NCI-H2081 treated with DMSO at 0.1 percent for 48 hours (cell line): ENCODE measurements around the gene UBALD2.
"Not testable (repeated sequence)": the region's sequence is repeated elsewhere in the genome, so short reads cannot be mapped to it uniquely, and the experiment has no call there.

Experiments used
- DNase-seq: peaks from one replicate; lab custom pipeline; 2025; lab: John Stamatoyannopoulos, UW

Gene UBALD2

GRCh38 chr17:76278268-76278908, 13.2 kb downstream of the UBALD2 start:
- no peak for DNase-seq

GRCh38 chr17:76278952-76279741, 14.0 kb downstream of the UBALD2 start:
- no peak for DNase-seq

- DNase-seq, result no peak
These were observed 14.7 kb downstream of the UBALD2 start for GRCh38 chr17:76279742-76280287.

- no peak for DNase-seq
These were observed 15.5 kb downstream of the UBALD2 start for GRCh38 chr17:76280650-76281049.

GRCh38 chr17:76281573-76282371, 16.6 kb downstream of the UBALD2 start:
- DNase-seq, result no peak

GRCh38 chr17:76292567-76292966, 27.4 kb downstream of the UBALD2 start:
- no peak for DNase-seq

GRCh38 chr17:76293106-76293505, 28.0 kb downstream of the UBALD2 start:
- no peak for DNase-seq

GRCh38 chr17:76296186-76296585, 31.0 kb downstream of the UBALD2 start:
- DNase-seq, result no peak

GRCh38 chr17:76296889-76297288, 31.7 kb downstream of the UBALD2 start:
- no peak for DNase-seq

- DNase-seq, result no peak
These were observed 32.3 kb downstream of the UBALD2 start for GRCh38 chr17:76297436-76297835.

GRCh38 chr17:76304226-76305134, 39.3 kb downstream of the UBALD2 start:
- no peak for DNase-seq

GRCh38 chr17:76305135-76305454, 39.9 kb downstream of the UBALD2 start:
- not testable (repeated sequence) for DNase-seq

- no peak for DNase-seq
These were observed 42.3 kb downstream of the UBALD2 start for GRCh38 chr17:76307299-76307965.

GRCh38 chr17:76307966-76308338, 42.8 kb downstream of the UBALD2 start, which contains the start of gene QRICH2:
TSS of gene QRICH2 (minus strand) at chr17:76308276. CDS start at chr17:76307998, 278 bp downstream.
- no peak for DNase-seq

GRCh38 chr17:76309461-76309860, 44.3 kb downstream of the UBALD2 start:
- no peak for DNase-seq

GRCh38 chr17:76312735-76313134, 47.6 kb downstream of the UBALD2 start:
- no peak for DNase-seq

GRCh38 chr17:76314392-76315227, 49.5 kb downstream of the UBALD2 start:
- no peak for DNase-seq

GRCh38 chr17:76317535-76317934, 52.4 kb downstream of the UBALD2 start:
- no peak for DNase-seq

GRCh38 chr17:76318586-76318985, 53.4 kb downstream of the UBALD2 start:
- DNase-seq, result no peak
